Adrenal gland (tissue), 5 donors: ENCODE data around the gene TPD52L2.

Experiments
- POLR2A ChIP-seq, 2 donors: fragments of 450-650 bp; IDR thresholded peaks; one replicate each; pipeline ENCODE4 v1.6.1; 2017; ENCODE audit warnings: antibody characterized with exemption in 2 of 2, mild to moderate bottlenecking in 2 of 2, moderate library complexity in 1 of 2
- TF ChIP-seq, protein P1 (sequence below), 6 experiments: fragments of 450-650 bp in 4 of 6; fragments of 200-600 bp in 2 of 6; sonication (generic) in 1 of 6; IDR thresholded peaks; 1 replicate in 5 of 6; 2 replicates in 1 of 6; pipeline versions ENCODE4 v1.5.1 to v1.8.0; 2016 to 2021; ENCODE audit warnings: antibody characterized with exemption in 6 of 6, mild to moderate bottlenecking in 2 of 6, moderate library complexity in 1 of 6
- donor health status: DM: no; HTN: no; CAD: no.

- TF ChIP-seq POLR2A (IDR thresholded peaks at IDR 0.05), result no peak
- TF ChIP-seq, protein P1, sequence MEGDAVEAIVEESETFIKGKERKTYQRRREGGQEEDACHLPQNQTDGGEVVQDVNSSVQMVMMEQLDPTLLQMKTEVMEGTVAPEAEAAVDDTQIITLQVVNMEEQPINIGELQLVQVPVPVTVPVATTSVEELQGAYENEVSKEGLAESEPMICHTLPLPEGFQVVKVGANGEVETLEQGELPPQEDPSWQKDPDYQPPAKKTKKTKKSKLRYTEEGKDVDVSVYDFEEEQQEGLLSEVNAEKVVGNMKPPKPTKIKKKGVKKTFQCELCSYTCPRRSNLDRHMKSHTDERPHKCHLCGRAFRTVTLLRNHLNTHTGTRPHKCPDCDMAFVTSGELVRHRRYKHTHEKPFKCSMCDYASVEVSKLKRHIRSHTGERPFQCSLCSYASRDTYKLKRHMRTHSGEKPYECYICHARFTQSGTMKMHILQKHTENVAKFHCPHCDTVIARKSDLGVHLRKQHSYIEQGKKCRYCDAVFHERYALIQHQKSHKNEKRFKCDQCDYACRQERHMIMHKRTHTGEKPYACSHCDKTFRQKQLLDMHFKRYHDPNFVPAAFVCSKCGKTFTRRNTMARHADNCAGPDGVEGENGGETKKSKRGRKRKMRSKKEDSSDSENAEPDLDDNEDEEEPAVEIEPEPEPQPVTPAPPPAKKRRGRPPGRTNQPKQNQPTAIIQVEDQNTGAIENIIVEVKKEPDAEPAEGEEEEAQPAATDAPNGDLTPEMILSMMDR (IDR thresholded peaks at IDR 0.05), result no peak
Measured at GRCh38 chr20:63915471-63915870, 50.4 kb downstream of the TPD52L2 start.
